ENCODE results near the gene ZNF512B.

The ZNF512B gene

DNA sequence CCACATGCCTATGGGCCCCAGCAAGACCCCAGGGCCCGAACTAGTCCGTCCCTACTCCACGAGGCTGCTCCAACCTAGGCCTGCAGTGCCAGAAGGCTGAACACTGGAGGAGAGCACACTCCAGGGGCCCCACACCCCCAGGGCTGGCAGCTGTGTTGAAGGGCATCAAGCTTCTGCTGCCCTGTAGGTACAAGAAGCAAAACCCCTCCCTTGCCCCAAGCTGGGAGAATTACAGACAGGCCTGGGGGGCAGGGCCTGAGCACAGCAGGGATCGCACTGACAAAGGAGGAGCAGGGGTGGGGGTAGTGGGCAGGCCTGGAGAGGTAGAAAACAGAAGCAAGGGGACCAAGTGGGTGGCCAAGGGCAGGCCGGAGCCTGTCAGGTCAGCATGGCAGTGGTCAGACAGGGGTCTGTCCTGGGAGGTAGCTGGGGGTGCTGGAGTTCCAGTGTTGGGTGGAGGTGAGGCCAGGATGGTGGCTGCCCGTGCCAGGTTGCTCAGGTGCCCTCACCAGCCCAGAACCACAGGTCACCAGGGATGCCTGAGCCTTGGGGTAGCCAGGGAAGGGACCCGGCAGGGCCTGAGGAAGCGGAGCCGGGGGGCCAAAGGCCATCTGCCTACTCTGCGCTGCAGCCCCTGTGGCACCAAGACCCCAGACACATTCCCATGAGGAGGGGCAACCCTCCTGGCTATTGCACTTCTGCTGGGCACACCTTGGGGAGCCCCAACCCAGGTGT lies 10.6 kb downstream of the ZNF512B start:
- H3K36me3 ChIP-seq (ENCODE audit: control insufficient read depth, insufficient read depth, low read length) = no peaks in the 10 kb centered on the region

DNA sequence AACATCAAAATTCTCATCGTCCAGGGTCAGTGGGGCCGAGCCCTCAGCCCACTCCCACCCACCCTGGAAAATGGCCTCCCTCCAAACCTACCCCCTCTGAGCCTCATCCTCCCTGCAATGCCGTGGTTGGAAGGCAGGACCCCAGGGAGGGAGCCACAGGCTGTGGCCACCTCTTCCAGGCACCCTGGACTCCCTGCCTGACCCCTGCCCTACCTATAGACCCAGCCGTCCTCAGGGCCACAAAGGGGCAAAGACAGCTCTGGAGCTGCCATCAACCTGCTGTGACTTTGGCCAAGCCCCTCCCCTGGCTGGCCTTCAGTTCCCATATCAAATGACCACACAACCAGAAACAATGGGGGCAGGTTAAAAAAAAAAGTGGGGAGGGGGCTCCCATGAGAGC lies 11.3 kb downstream of the ZNF512B start:
- Histone ChIP-seq H3K36me3 (ENCODE audit: control insufficient read depth, insufficient read depth, low read length) (no peaks in the 10 kb centered on the region), H3K4me2 (ENCODE audit: low read length) (no peak overlapping the region), H3K9me3 (ENCODE audit: control insufficient read depth, low read length) (no peaks in the 10 kb centered on the region), H3K79me2 (peaks cover 26% of the 10 kb centered on the region), H3K9ac (no peak overlapping the region), H3K27me3 (ENCODE audit: control insufficient read depth, insufficient read depth, low read length) (no peaks in the 10 kb centered on the region), H3K4me3 (ENCODE audit: low read depth, low read length) (no peak overlapping the region), H3K27ac (no peak overlapping the region), H3K4me1 (peaks cover 4% of the 10 kb centered on the region), H2AFZ (no peak overlapping the region)
- TF ChIP-seq, protein P1, sequence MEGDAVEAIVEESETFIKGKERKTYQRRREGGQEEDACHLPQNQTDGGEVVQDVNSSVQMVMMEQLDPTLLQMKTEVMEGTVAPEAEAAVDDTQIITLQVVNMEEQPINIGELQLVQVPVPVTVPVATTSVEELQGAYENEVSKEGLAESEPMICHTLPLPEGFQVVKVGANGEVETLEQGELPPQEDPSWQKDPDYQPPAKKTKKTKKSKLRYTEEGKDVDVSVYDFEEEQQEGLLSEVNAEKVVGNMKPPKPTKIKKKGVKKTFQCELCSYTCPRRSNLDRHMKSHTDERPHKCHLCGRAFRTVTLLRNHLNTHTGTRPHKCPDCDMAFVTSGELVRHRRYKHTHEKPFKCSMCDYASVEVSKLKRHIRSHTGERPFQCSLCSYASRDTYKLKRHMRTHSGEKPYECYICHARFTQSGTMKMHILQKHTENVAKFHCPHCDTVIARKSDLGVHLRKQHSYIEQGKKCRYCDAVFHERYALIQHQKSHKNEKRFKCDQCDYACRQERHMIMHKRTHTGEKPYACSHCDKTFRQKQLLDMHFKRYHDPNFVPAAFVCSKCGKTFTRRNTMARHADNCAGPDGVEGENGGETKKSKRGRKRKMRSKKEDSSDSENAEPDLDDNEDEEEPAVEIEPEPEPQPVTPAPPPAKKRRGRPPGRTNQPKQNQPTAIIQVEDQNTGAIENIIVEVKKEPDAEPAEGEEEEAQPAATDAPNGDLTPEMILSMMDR (IDR thresholded peaks at IDR 0.05) = no peak

More for the DNA sequence above, 10.6 kb downstream of the ZNF512B start:
- peaks cover 3% of the 10 kb centered on the region for H3K4me1 ChIP-seq
- H3K4me2 ChIP-seq (ENCODE audit: low read length) = no peak overlapping the region
- no peak overlapping the region for H2AFZ ChIP-seq
- no peaks in the 10 kb centered on the region for H3K9me3 ChIP-seq (ENCODE audit: control insufficient read depth, low read length)
- H3K27ac ChIP-seq = no peak overlapping the region
- no peaks in the 10 kb centered on the region for H3K27me3 ChIP-seq (ENCODE audit: control insufficient read depth, insufficient read depth, low read length)
- no peak overlapping the region for H3K9ac ChIP-seq
- no peak overlapping the region for H3K4me3 ChIP-seq (ENCODE audit: low read depth, low read length)
- TF ChIP-seq, protein P1 (IDR thresholded peaks at IDR 0.05) = no peak
- peaks cover 20% of the 10 kb centered on the region for H3K79me2 ChIP-seq

DNA sequence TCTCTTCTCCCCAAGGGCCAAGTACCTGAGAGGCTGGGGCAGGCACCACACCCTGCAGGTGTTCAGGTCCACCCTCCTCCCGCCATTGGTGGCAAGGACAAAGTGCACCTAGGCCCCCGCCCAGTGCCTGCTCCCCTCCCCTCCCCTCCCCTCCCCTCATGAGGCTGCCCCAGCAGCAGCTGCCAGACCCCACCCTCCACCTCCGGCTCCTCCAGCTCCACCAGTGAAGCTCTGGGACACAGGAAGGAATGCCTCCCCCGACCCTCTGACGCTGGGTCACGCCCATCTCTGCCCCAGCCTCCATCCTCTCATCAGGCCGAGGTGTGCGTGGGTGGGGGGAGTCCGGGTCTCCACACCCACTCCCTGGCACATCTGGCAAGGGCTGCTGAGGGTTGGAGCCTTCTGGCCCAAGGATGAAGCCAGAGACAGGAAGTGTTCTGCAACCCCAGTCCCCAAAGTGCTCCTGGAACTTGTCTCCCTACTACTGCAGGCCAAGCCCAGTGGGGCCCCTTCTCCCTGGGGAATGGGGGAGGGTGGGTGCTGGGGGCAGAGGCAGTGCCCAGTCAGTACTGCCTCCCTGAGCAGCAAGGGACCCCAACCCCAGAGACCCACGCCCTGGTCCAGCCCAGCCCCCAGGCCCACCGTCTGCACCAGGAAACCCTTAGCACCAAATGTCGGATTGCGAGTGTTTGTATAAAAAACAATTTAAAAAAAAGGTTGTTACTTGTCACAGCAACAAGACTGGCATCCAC lies 11.9 kb downstream of the ZNF512B start:
- Histone ChIP-seq H3K9me3 (ENCODE audit: control insufficient read depth, low read length) (no peaks in the 10 kb centered on the region), H3K4me1 (peaks cover 4% of the 10 kb centered on the region), H3K4me2 (ENCODE audit: low read length) (no peak overlapping the region), H3K79me2 (peaks cover 31% of the 10 kb centered on the region), H3K27me3 (ENCODE audit: control insufficient read depth, insufficient read depth, low read length) (no peaks in the 10 kb centered on the region), H3K9ac (no peak overlapping the region), H3K36me3 (ENCODE audit: control insufficient read depth, insufficient read depth, low read length) (no peaks in the 10 kb centered on the region), H3K27ac (no peak overlapping the region), H2AFZ (no peak overlapping the region), H3K4me3 (ENCODE audit: low read depth, low read length) (no peak overlapping the region)
- TF ChIP-seq, protein P1 (IDR thresholded peaks at IDR 0.05) = no peak

DNA sequence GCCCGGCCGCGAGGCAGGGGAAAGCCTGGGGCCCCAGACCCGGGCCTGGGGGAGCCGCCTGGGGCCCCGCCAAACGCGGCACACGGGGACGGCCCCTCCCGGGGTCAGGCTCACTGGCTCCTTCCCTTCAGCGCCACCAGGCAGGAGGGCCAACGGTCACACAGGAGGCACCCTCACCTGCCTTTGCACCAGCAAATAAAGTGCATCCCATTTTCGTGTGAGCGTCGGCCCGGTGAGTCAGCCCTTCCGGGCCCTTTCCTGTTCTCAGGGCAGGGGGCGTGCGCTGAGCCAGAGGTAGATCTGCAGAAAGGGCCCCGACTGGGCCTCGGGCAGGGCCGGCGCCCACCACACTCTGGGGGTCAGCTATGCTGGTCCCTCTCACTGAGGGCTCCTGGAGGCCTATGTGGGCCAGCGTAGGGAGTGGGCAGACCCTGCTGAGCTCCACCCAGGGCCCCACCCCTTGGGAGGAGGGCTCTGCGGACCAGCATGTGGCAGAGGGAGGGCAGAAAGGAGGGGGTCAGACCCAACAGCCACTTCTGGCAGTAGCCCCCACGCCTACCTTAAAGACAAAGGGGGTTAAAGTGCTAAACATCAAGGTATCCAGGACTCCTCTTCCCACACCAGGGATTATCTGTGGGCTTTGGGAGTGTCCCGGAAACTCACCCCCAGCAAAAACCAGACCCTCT lies 12.6 kb downstream of the ZNF512B start:
- Histone ChIP-seq H3K9ac (no peak overlapping the region), H3K27me3 (ENCODE audit: control insufficient read depth, insufficient read depth, low read length) (no peaks in the 10 kb centered on the region), H3K79me2 (peaks cover 38% of the 10 kb centered on the region), H3K27ac (no peak overlapping the region), H2AFZ (no peak overlapping the region), H3K4me1 (peaks cover 8% of the 10 kb centered on the region), H3K4me3 (ENCODE audit: low read depth, low read length) (peak overlapping the region; percentile 42), H3K4me2 (ENCODE audit: low read length) (peak overlapping the region; percentile 70), H3K36me3 (ENCODE audit: control insufficient read depth, insufficient read depth, low read length) (no peaks in the 10 kb centered on the region), H3K9me3 (ENCODE audit: control insufficient read depth, low read length) (no peaks in the 10 kb centered on the region)
- TF ChIP-seq, protein P1 (IDR thresholded peaks at IDR 0.05) = no peak

Measured in parathyroid adenoma (tissue), 2 donors.